Lung (tissue), 12 donors: Measurements from ENCODE around the gene KCNQ1OT1. TPM values are rescaled to one million over a fixed set of nuclear protein-coding genes. Genes with fewer than 3 reads are reported as not detected.

Experiments
- ATAC-seq: fragments of 200-7000 bp; cut with Tn5 transposase; one replicate; pipeline ENCODE4 v1.9.1; 2020; ENCODE audit warnings: moderate number of reproducible peaks; ENCODE audit not compliant: insufficient read depth, low FRiP score
- DNase-seq, 3 donors: peaks; one replicate each; pipeline ENCODE4 v3.0.0-alpha.2; 2013 to 2017
- H3K27ac ChIP-seq, 2 donors: one replicate each; pipeline ENCODE4 v1.5.1; 2013; ENCODE audit warnings: mild to moderate bottlenecking in 2 of 2, moderate library complexity in 2 of 2, control low read depth in 1 of 2, inconsistent platforms in 1 of 2, low read depth in 1 of 2, low read length in 1 of 2
- H3K27me3 ChIP-seq, 3 donors: one replicate each; pipeline ENCODE4 v1.5.1; 2013; ENCODE audit warnings: low read length in 2 of 3; ENCODE audit not compliant: control insufficient read depth in 3 of 3, insufficient read depth in 3 of 3
- H3K36me3 ChIP-seq, 4 donors: one replicate each; pipeline ENCODE4 v1.5.1; 2013; ENCODE audit warnings: low read length in 4 of 4, mild to moderate bottlenecking in 1 of 4, moderate library complexity in 1 of 4; ENCODE audit not compliant: control insufficient read depth in 4 of 4, insufficient read depth in 4 of 4
- H3K4me1 ChIP-seq, 5 donors: one replicate each; pipeline ENCODE4 v1.5.1; 2013; ENCODE audit warnings: low read length in 5 of 5, mild to moderate bottlenecking in 2 of 5, moderate library complexity in 1 of 5; ENCODE audit not compliant: control insufficient read depth in 5 of 5, insufficient read depth in 5 of 5
- H3K4me3 ChIP-seq: one replicate; pipeline ENCODE4 v1.5.1; 2013; ENCODE audit warnings: mild to moderate bottlenecking, control low read depth, moderate library complexity
- H3K9ac ChIP-seq, 2 donors: one replicate each; pipeline ENCODE4 v1.5.1; 2013; ENCODE audit warnings: low read length in 2 of 2, control low read depth in 1 of 2; ENCODE audit not compliant: insufficient read depth in 1 of 2
- H3K9me3 ChIP-seq, 4 donors: one replicate each; pipeline ENCODE4 v1.5.1; 2013; ENCODE audit warnings: low read length in 3 of 4, mild to moderate bottlenecking in 1 of 4, moderate library complexity in 1 of 4; ENCODE audit not compliant: control insufficient read depth in 4 of 4, insufficient read depth in 3 of 4
- CTCF ChIP-seq: IDR thresholded peaks from 2 replicates; pipeline ENCODE4 v1.5.1; 2012; ENCODE audit warnings: mild to moderate bottlenecking; ENCODE audit errors: control extremely low read depth, extremely low read depth
- WGBS, 2 donors: extraction: QIAGEN DNeasy Blood & Tissue Kit; methylation state at CpG; one replicate each; pipeline ENCODE4 v1.1.7; 2013; 5-methylcytosine and 5-hydroxymethylcytosine counted together
- polyA plus RNA-seq, 2 donors: library from polyadenylated mRNA; stranded (reverse); fragments of 200-250 nt; gene quantifications; one replicate each; pipeline ENCODE4 v1.2.1, GENCODE V29; 2013
- total RNA-seq, 2 donors: library from RNA; depleted of rRNA in 1 of 2; stranded (reverse); fragments of >200 nt in 1 of 2; gene quantifications; one replicate each; pipeline ENCODE4 v1.2.1, GENCODE V29; 2014 to 2021
- donor health status: control.
- donor health status: control.
- donor health status: Bipolar disorder and iron deficiency.
- donor health status: healthy.
- donor health status: DM: yes; HTN: yes; CAD: no.

KCNQ1OT1 gene
- total and polyA plus RNA-seq, 4 donors = 0.02 to 14.5 (median 1.7) TPM

GRCh38 chr11:2580571-2581001, 119.2 kb downstream of the KCNQ1OT1 start:
- no peak for ATAC-seq
- Histone ChIP-seq H3K27me3 (no peaks in the 10 kb centered on the region), H3K27ac (no peak overlapping the region), H3K4me1 (peaks cover 0 to 30% (median 3%) of the 10 kb centered on the region in 5 donors), H3K9me3 (no peaks in the 10 kb centered on the region), H3K4me3 (no peak overlapping the region), H3K36me3 (peaks cover 0 to 5% (median 0%) of the 10 kb centered on the region in 4 donors), H3K9ac (no peak overlapping the region)
- DNase-seq = peak in 1 of 3 donors; percentile 13
- WGBS, 2 donors = 90% methylated on average over 13 of the region's 13 CpGs
- TF ChIP-seq CTCF = no peak

GRCh38 chr11:2580061-2580421, 119.8 kb downstream of the KCNQ1OT1 start:
- no peaks in the 10 kb centered on the region for H3K36me3 ChIP-seq
- no peak for TF ChIP-seq CTCF
- no peak overlapping the region for H3K27ac ChIP-seq

GRCh38 chr11:2579315-2580060, 120.3 kb downstream of the KCNQ1OT1 start:
- Histone ChIP-seq H3K27ac (no peak overlapping the region), H3K36me3 (no peaks in the 10 kb centered on the region), H3K27me3 (no peaks in the 10 kb centered on the region), H3K4me3 (no peak overlapping the region), H3K9ac (no peak overlapping the region), H3K4me1 (peaks cover 0 to 30% (median 3%) of the 10 kb centered on the region in 5 donors), H3K9me3 (no peaks in the 10 kb centered on the region)
- peak in 1 of 3 donors; percentile 31 for DNase-seq
- no peak for ATAC-seq
- 77 to 87% methylated on average over 17 of the region's 17 CpGs for WGBS, 2 donors
- no peak for TF ChIP-seq CTCF

More at GRCh38 chr11:2580061-2580421, 119.8 kb downstream of the KCNQ1OT1 start:
- Histone ChIP-seq H3K9ac (no peak overlapping the region), H3K4me3 (no peak overlapping the region), H3K9me3 (no peaks in the 10 kb centered on the region), H3K4me1 (peaks cover 0 to 30% (median 3%) of the 10 kb centered on the region in 5 donors), H3K27me3 (no peaks in the 10 kb centered on the region)
- 85 to 87% methylated on average over 10 of the region's 10 CpGs for WGBS, 2 donors
- DNase-seq = no peak
- ATAC-seq = no peak
